Effector memory CD8-positive, alpha-beta T cell (primary cell): ENCODE data around the gene NOP53.
A peak's percentile ranks its signal among the peaks of the same experiment; 100 is the strongest.

Experiments
- ATAC-seq: fragments of 150-1000 bp; cut with Tn5 transposase; replicated peaks from 2 replicates; pipeline ENCODE4 v1.10.0; 2021; ENCODE audit warnings: mild to moderate bottlenecking, moderate library complexity
- DNase-seq, 3 experiments: peaks; one replicate each; pipeline ENCODE4 v3.0.0; 2021
- H3K27ac Mint-ChIP-seq, 2 donors: one replicate each; pipeline ENCODE4 v1.8.0; 2022; ENCODE audit warnings: mild to moderate bottlenecking in 2 of 2, mixed read lengths in 2 of 2, moderate library complexity in 2 of 2
- H3K27me3 Mint-ChIP-seq, 2 donors: one replicate each; pipeline ENCODE4 v1.8.0; 2022; ENCODE audit warnings: mixed read lengths in 2 of 2
- H3K36me3 Mint-ChIP-seq: one replicate; pipeline ENCODE4 v1.8.0; 2022; ENCODE audit warnings: mild to moderate bottlenecking, moderate library complexity, mixed read lengths; ENCODE audit not compliant: insufficient read depth
- H3K4me1 Mint-ChIP-seq, 2 donors: one replicate each; pipeline ENCODE4 v1.8.0; 2022; ENCODE audit warnings: low read depth in 2 of 2, mixed read lengths in 2 of 2
- H3K4me3 Mint-ChIP-seq, 2 donors: one replicate each; pipeline ENCODE4 v1.8.0; 2022; ENCODE audit warnings: mild to moderate bottlenecking in 2 of 2, mixed read lengths in 2 of 2, moderate library complexity in 2 of 2
- H3K9me3 Mint-ChIP-seq, 2 donors: one replicate each; pipeline ENCODE4 v1.8.0; 2022; ENCODE audit warnings: mixed read lengths in 2 of 2

NOP53 gene

GRCh38 chr19:47752440-47753211 lies 7.3 kb downstream of the NOP53 start:
- ATAC-seq, result no peak
- no peak for DNase-seq
- Mint-ChIP-seq H3K9me3 (no peaks in the 10 kb centered on the region), H3K36me3 (peaks cover 96% of the 10 kb centered on the region), H3K4me1 (peaks cover 12 to 15% of the 10 kb centered on the region in 2 donors), H3K27me3 (no peaks in the 10 kb centered on the region), H3K4me3 (no peak overlapping the region), H3K27ac (peak overlapping the region in 1 of 2 donors; percentile 87)

- no peaks in the 10 kb centered on the region for H3K9me3 Mint-ChIP-seq
Observed at GRCh38 chr19:47754206-47755064, 9.1 kb downstream of the NOP53 start.

GRCh38 chr19:47755065-47755761 lies 9.9 kb downstream of the NOP53 start:
- H3K27me3 Mint-ChIP-seq, result no peaks in the 10 kb centered on the region
- H3K36me3 Mint-ChIP-seq, result peaks cover 90% of the 10 kb centered on the region
- no peaks in the 10 kb centered on the region for H3K9me3 Mint-ChIP-seq
- H3K4me1 Mint-ChIP-seq, result peaks cover 0 to 4% of the 10 kb centered on the region in 2 donors
- H3K27ac Mint-ChIP-seq, result peak overlapping the region in 1 of 2 donors; percentile 69
- DNase-seq (no peak), ATAC-seq (no peak)
- no peak overlapping the region for H3K4me3 Mint-ChIP-seq

More at GRCh38 chr19:47754206-47755064, 9.1 kb downstream of the NOP53 start:
- ATAC-seq (no peak), DNase-seq (no peak)
- H3K4me1 Mint-ChIP-seq, result peaks cover 0 to 4% of the 10 kb centered on the region in 2 donors
- peaks cover 95% of the 10 kb centered on the region for H3K36me3 Mint-ChIP-seq
- no peak overlapping the region for H3K4me3 Mint-ChIP-seq
- H3K27ac Mint-ChIP-seq, result peak overlapping the region; percentile 77 to 87
- H3K27me3 Mint-ChIP-seq, result no peaks in the 10 kb centered on the region

GRCh38 chr19:47755762-47756626 lies 10.6 kb downstream of the NOP53 start:
- Mint-ChIP-seq H3K4me1 (peaks cover 0 to 4% of the 10 kb centered on the region in 2 donors), H3K27ac (peak overlapping the region in 1 of 2 donors; percentile 69), H3K36me3 (peaks cover 87% of the 10 kb centered on the region), H3K27me3 (no peaks in the 10 kb centered on the region), H3K4me3 (no peak overlapping the region), H3K9me3 (no peaks in the 10 kb centered on the region)
- ATAC-seq (no peak), DNase-seq (no peak)

- no peak for ATAC-seq
Observed at GRCh38 chr19:47756627-47756929, 11.2 kb downstream of the NOP53 start.

GRCh38 chr19:47756953-47757608 lies 11.7 kb downstream of the NOP53 start:
- H3K36me3 Mint-ChIP-seq, result peaks cover 79% of the 10 kb centered on the region
- no peak for ATAC-seq
- no peaks in the 10 kb centered on the region for H3K9me3 Mint-ChIP-seq
- peak overlapping the region in 1 of 2 donors; percentile 70 for H3K4me3 Mint-ChIP-seq
- no peak overlapping the region for H3K27ac Mint-ChIP-seq
- peaks cover 0 to 4% of the 10 kb centered on the region in 2 donors for H3K4me1 Mint-ChIP-seq
- no peak for DNase-seq
- no peaks in the 10 kb centered on the region for H3K27me3 Mint-ChIP-seq

More at GRCh38 chr19:47756627-47756929, 11.2 kb downstream of the NOP53 start:
- Mint-ChIP-seq H3K4me1 (peaks cover 0 to 4% of the 10 kb centered on the region in 2 donors), H3K9me3 (no peaks in the 10 kb centered on the region), H3K27ac (no peak overlapping the region), H3K4me3 (peak overlapping the region in 1 of 2 donors; percentile 70), H3K27me3 (no peaks in the 10 kb centered on the region), H3K36me3 (peaks cover 84% of the 10 kb centered on the region)
- DNase-seq, result no peak

GRCh38 chr19:47757617-47758442 lies 12.5 kb downstream of the NOP53 start:
- H3K27me3 Mint-ChIP-seq, result no peaks in the 10 kb centered on the region
- H3K27ac Mint-ChIP-seq, result no peak overlapping the region
- no peak for ATAC-seq
- no peak for DNase-seq
- peaks cover 71% of the 10 kb centered on the region for H3K36me3 Mint-ChIP-seq
- H3K9me3 Mint-ChIP-seq, result no peaks in the 10 kb centered on the region
- no peak overlapping the region for H3K4me3 Mint-ChIP-seq
- peaks cover 0 to 4% of the 10 kb centered on the region in 2 donors for H3K4me1 Mint-ChIP-seq

GRCh38 chr19:47758443-47758804 lies 13.1 kb downstream of the NOP53 start:
- no peak for ATAC-seq
- H3K4me3 Mint-ChIP-seq, result no peak overlapping the region
- H3K9me3 Mint-ChIP-seq, result no peaks in the 10 kb centered on the region
- H3K27ac Mint-ChIP-seq, result no peak overlapping the region
- H3K27me3 Mint-ChIP-seq, result no peaks in the 10 kb centered on the region
- no peak for DNase-seq
- peaks cover 68% of the 10 kb centered on the region for H3K36me3 Mint-ChIP-seq
- peaks cover 0 to 4% of the 10 kb centered on the region in 2 donors for H3K4me1 Mint-ChIP-seq

- Mint-ChIP-seq H3K9me3 (no peaks in the 10 kb centered on the region), H3K36me3 (peaks cover 53% of the 10 kb centered on the region), H3K27me3 (no peaks in the 10 kb centered on the region), H3K4me1 (peaks cover 0 to 6% of the 10 kb centered on the region in 2 donors), H3K4me3 (no peak overlapping the region), H3K27ac (no peak overlapping the region)
- DNase-seq, result no peak
- ATAC-seq, result no peak
Observed at GRCh38 chr19:47760632-47760999, 15.3 kb downstream of the NOP53 start.

GRCh38 chr19:47761566-47761965 lies 16.2 kb downstream of the NOP53 start:
- ATAC-seq (no peak), DNase-seq (no peak)
- Mint-ChIP-seq H3K9me3 (no peaks in the 10 kb centered on the region), H3K36me3 (peaks cover 43% of the 10 kb centered on the region), H3K27ac (peak overlapping the region; percentile 47 to 58), H3K27me3 (no peaks in the 10 kb centered on the region), H3K4me3 (no peak overlapping the region), H3K4me1 (peaks cover 0 to 6% of the 10 kb centered on the region in 2 donors)

- H3K4me3 Mint-ChIP-seq, result no peak overlapping the region
- ATAC-seq, result no peak
- peak overlapping the region in 1 of 2 donors; percentile 58 for H3K27ac Mint-ChIP-seq
- no peaks in the 10 kb centered on the region for H3K27me3 Mint-ChIP-seq
- peaks cover 37% of the 10 kb centered on the region for H3K36me3 Mint-ChIP-seq
- H3K9me3 Mint-ChIP-seq, result no peaks in the 10 kb centered on the region
- H3K4me1 Mint-ChIP-seq, result peaks cover 0 to 3% of the 10 kb centered on the region in 2 donors
- no peak for DNase-seq
Observed at GRCh38 chr19:47762151-47762550, 16.8 kb downstream of the NOP53 start.
